Measurements from ENCODE around the gene THAP4.
A peak's percentile ranks its signal among the peaks of the same experiment; 100 is the strongest.

Gene THAP4

GRCh38 chr2:241617431-241618154 lies 19.4 kb downstream of the THAP4 start:
- H4K20me1 ChIP-seq (ENCODE audit: insufficient read depth, low read length), result no peaks in the 10 kb centered on the region
- TF ChIP-seq EZH2phosphoT487 (IDR thresholded peaks at IDR 0.05; ENCODE audit: low read depth) (no peak), CTCF (IDR thresholded peaks at IDR 0.05; ENCODE audit: low read depth, low read length) (no peak)
- H3K4me1 ChIP-seq (ENCODE audit: low read length), result peaks cover 15% of the 10 kb centered on the region
- no peak overlapping the region for H3K27ac ChIP-seq (ENCODE audit: low read length)
- H3K27me3 ChIP-seq (ENCODE audit: low read depth, low read length), result no peaks in the 10 kb centered on the region
- 0 out of 2 replicates have a peak overlapping the region, but pooled peaks have one; percentile 29 for H2AFZ ChIP-seq (ENCODE audit: low read depth, low read length)
- peaks cover 3% of the 10 kb centered on the region for H3K36me3 ChIP-seq (replicated peaks; ENCODE audit: low read depth, low read length)
- peak overlapping the region; percentile 63 for H3K4me3 ChIP-seq (ENCODE audit: low read length)
- peak overlapping the region; percentile 21; the same call in 1 of the 2 replicates for H3K9ac ChIP-seq (ENCODE audit: low read length)
- H3K9me3 ChIP-seq (ENCODE audit: insufficient read depth, low read length), result no peaks in the 10 kb centered on the region
- peak overlapping the region; percentile 62 for H3K4me2 ChIP-seq (ENCODE audit: low read length)
- H3K79me2 ChIP-seq (ENCODE audit: low read length), result peaks cover 48% of the 10 kb centered on the region

DNA sequence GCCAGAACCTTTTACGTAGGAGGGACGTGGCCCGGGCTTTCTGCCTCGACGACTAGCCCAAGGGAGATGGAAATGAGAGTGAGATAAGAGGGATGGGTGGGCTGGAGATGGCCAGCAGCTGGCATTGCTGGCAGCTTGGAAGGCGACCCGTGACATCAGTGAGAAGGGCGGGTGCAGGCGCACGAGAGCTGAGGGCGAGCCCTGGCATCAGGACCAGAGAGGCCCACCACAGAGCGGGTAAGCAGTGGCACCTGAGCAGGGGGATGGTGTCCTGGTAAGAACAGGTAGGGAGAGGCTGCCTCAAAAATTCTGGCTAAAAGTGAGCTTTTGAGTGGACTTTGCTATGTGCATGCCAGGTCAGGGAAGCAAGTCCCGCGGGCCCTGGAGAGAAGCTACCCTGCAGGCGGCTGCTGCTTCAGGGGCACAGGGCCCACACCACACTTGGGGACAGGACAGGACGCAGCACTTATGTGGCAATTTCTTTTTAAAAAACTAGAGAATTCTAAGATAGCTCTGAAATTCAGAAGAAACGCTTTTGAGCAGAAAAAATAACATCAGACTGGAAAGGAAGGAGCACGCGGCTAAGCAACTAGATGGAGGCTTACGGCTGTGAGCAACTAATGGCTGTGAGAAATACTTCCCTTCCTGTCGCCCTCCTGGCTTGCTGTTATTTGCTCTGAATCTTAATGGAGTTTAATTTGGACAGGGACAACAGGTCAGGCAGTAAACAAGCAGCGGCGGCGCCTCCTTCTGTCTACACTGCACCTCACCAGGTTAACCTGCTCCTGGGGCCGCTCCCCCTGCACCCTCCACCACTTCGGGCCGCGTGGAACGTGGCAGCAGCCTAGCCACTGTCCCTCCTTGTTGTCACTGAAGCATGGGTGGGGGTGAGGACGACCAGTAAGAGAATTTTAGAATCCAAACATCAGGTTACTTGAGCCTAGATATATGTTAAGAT lies 20.5 kb downstream of the THAP4 start:
- Histone ChIP-seq H3K79me2 (ENCODE audit: low read length) (peaks cover 41% of the 10 kb centered on the region), H3K4me3 (ENCODE audit: low read length) (no peak overlapping the region), H3K4me1 (ENCODE audit: low read length) (peaks cover 15% of the 10 kb centered on the region), H3K27ac (ENCODE audit: low read length) (no peak overlapping the region), H3K27me3 (ENCODE audit: low read depth, low read length) (no peaks in the 10 kb centered on the region), H2AFZ (ENCODE audit: low read depth, low read length) (no peak overlapping the region), H4K20me1 (ENCODE audit: insufficient read depth, low read length) (no peaks in the 10 kb centered on the region), H3K9me3 (ENCODE audit: insufficient read depth, low read length) (no peaks in the 10 kb centered on the region), H3K4me2 (ENCODE audit: low read length) (no peak overlapping the region), H3K36me3 (replicated peaks; ENCODE audit: low read depth, low read length) (no peaks in the 10 kb centered on the region), H3K9ac (ENCODE audit: low read length) (no peak overlapping the region)
- TF ChIP-seq CTCF (IDR thresholded peaks at IDR 0.05; ENCODE audit: low read depth, low read length) (no peak), EZH2phosphoT487 (IDR thresholded peaks at IDR 0.05; ENCODE audit: low read depth) (no peak)

GRCh38 chr2:241615522-241616052 lies 21.4 kb downstream of the THAP4 start:
- Histone ChIP-seq H4K20me1 (ENCODE audit: insufficient read depth, low read length) (no peaks in the 10 kb centered on the region), H3K4me1 (ENCODE audit: low read length) (peaks cover 18% of the 10 kb centered on the region), H3K27me3 (ENCODE audit: low read depth, low read length) (no peaks in the 10 kb centered on the region), H3K27ac (ENCODE audit: low read length) (no peak overlapping the region), H3K36me3 (replicated peaks; ENCODE audit: low read depth, low read length) (no peaks in the 10 kb centered on the region), H3K4me2 (ENCODE audit: low read length) (no peak overlapping the region), H3K79me2 (ENCODE audit: low read length) (peaks cover 44% of the 10 kb centered on the region), H2AFZ (ENCODE audit: low read depth, low read length) (no peak overlapping the region), H3K9ac (ENCODE audit: low read length) (no peak overlapping the region), H3K9me3 (ENCODE audit: insufficient read depth, low read length) (no peaks in the 10 kb centered on the region), H3K4me3 (ENCODE audit: low read length) (no peak overlapping the region)
- TF ChIP-seq CTCF (IDR thresholded peaks at IDR 0.05; ENCODE audit: low read depth, low read length) (no peak), EZH2phosphoT487 (IDR thresholded peaks at IDR 0.05; ENCODE audit: low read depth) (no peak)

DNA sequence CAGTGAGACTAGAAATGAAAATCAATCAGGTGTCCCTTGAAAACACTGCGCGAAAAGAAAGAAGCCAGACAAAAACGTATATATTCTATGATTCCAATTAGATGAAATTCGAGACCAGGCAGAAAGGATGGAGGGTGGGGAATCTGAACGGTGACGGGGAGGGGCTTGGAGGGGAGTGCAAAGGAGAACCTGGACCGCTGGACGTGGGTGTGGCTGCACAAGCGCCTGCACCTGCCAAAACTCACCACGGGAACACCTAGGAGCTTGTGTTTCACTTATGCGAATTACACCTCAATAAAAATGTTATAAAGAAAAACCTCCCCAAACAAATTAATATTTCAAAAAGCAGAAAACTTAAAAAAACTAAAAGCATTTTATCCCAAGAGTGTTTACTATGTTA lies 21.9 kb downstream of the THAP4 start:
- H3K4me1 ChIP-seq (ENCODE audit: low read length), result peaks cover 20% of the 10 kb centered on the region
- peaks cover 42% of the 10 kb centered on the region for H3K79me2 ChIP-seq (ENCODE audit: low read length)
- H3K36me3 ChIP-seq (replicated peaks; ENCODE audit: low read depth, low read length), result no peaks in the 10 kb centered on the region
- no peaks in the 10 kb centered on the region for H3K9me3 ChIP-seq (ENCODE audit: insufficient read depth, low read length)
- H3K27ac ChIP-seq (ENCODE audit: low read length), result no peak overlapping the region
- no peak overlapping the region for H3K4me3 ChIP-seq (ENCODE audit: low read length)
- H3K27me3 ChIP-seq (ENCODE audit: low read depth, low read length), result no peaks in the 10 kb centered on the region
- TF ChIP-seq EZH2phosphoT487 (IDR thresholded peaks at IDR 0.05; ENCODE audit: low read depth) (no peak), CTCF (IDR thresholded peaks at IDR 0.05; ENCODE audit: low read depth, low read length) (no peak)
- H4K20me1 ChIP-seq (ENCODE audit: insufficient read depth, low read length), result no peaks in the 10 kb centered on the region
- no peak overlapping the region for H3K9ac ChIP-seq (ENCODE audit: low read length)
- H3K4me2 ChIP-seq (ENCODE audit: low read length), result no peak overlapping the region
- H2AFZ ChIP-seq (ENCODE audit: low read depth, low read length), result no peak overlapping the region
